H9 (cell line): ENCODE data around the gene CHN2. TPM values are rescaled to one million over a fixed set of nuclear protein-coding genes. Genes with fewer than 3 reads are reported as not detected.

Experiments
- DNase-seq: peaks from one replicate; pipeline ENCODE4 v3.0.0-alpha.2; 2017
- H2AFZ ChIP-seq: one replicate; pipeline ENCODE4 v1.6.1; 2013; ENCODE audit warnings: mild to moderate bottlenecking, low read length, control low read depth, moderate library complexity
- H2AK5ac ChIP-seq: 2 replicates; pipeline ENCODE4 v1.6.1; 2013; ENCODE audit warnings: low read length, control low read depth, mixed read lengths; ENCODE audit not compliant: insufficient read length
- H2BK120ac ChIP-seq: one replicate; pipeline ENCODE4 v1.6.1; 2013; ENCODE audit warnings: low read depth, mild to moderate bottlenecking, low read length, control low read depth, inconsistent platforms; ENCODE audit not compliant: poor library complexity, severe bottlenecking
- H2BK12ac ChIP-seq: 2 replicates; pipeline ENCODE4 v1.6.1; 2013; ENCODE audit warnings: low read length, control low read depth, mixed read lengths, low read depth; ENCODE audit not compliant: insufficient read length
- H2BK15ac ChIP-seq: 2 replicates; pipeline ENCODE4 v1.6.1; 2013; ENCODE audit warnings: low read depth, low read length, control low read depth
- H2BK20ac ChIP-seq: one replicate; pipeline ENCODE4 v1.6.1; 2013; ENCODE audit warnings: low read depth, mild to moderate bottlenecking, low read length, control low read depth, inconsistent platforms; ENCODE audit not compliant: poor library complexity, severe bottlenecking
- H2BK5ac ChIP-seq: 2 replicates; pipeline ENCODE4 v1.6.1; 2013; ENCODE audit warnings: low read length, control low read depth, mixed read lengths; ENCODE audit not compliant: insufficient read length
- H3K14ac ChIP-seq: 2 replicates; pipeline ENCODE4 v1.6.1; 2013; ENCODE audit warnings: low read length, control low read depth; ENCODE audit not compliant: insufficient read depth
- H3K18ac ChIP-seq: 2 replicates; pipeline ENCODE4 v1.6.1; 2013; ENCODE audit warnings: low read depth, mild to moderate bottlenecking, mixed read lengths, low read length, control low read depth; ENCODE audit not compliant: insufficient read length
- H3K23ac ChIP-seq: 2 replicates; pipeline ENCODE4 v1.6.1; 2013; ENCODE audit warnings: low read length, control low read depth, mixed read lengths, low read depth; ENCODE audit not compliant: insufficient read length
- H3K23me2 ChIP-seq: 2 replicates; pipeline ENCODE4 v1.6.1; 2013; ENCODE audit warnings: low read depth, mild to moderate bottlenecking, mixed read lengths, low read length, control low read depth; ENCODE audit not compliant: insufficient read length, poor library complexity, severe bottlenecking
- H3K27ac ChIP-seq: 2 replicates; pipeline ENCODE4 v1.5.1; 2013; ENCODE audit warnings: low read length, control low read depth, mixed read lengths, low read depth; ENCODE audit not compliant: insufficient read length
- H3K27me3 ChIP-seq: 2 replicates; pipeline ENCODE4 v1.6.1; 2013; ENCODE audit warnings: low read length, control low read depth, inconsistent platforms; ENCODE audit not compliant: insufficient read depth
- H3K4ac ChIP-seq: 2 replicates; pipeline ENCODE4 v1.6.1; 2013; ENCODE audit warnings: low read depth, mild to moderate bottlenecking, control low read depth, inconsistent platforms, low read length, moderate library complexity
- H3K4me1 ChIP-seq: 2 replicates; pipeline ENCODE4 v1.6.1; 2013; ENCODE audit warnings: low read length, control low read depth, inconsistent platforms; ENCODE audit not compliant: insufficient read depth
- H3K4me2 ChIP-seq: 2 replicates; pipeline ENCODE4 v1.6.1; 2013; ENCODE audit warnings: low read length, control low read depth, mixed read lengths; ENCODE audit not compliant: insufficient read length, insufficient read depth
- H3K56ac ChIP-seq: 2 replicates; pipeline ENCODE4 v1.6.1; 2013; ENCODE audit warnings: low read depth, mild to moderate bottlenecking, mixed read lengths, low read length, control low read depth; ENCODE audit not compliant: insufficient read length
- H3K79me1 ChIP-seq: 2 replicates; pipeline ENCODE4 v1.6.1; 2013; ENCODE audit warnings: low read depth, mild to moderate bottlenecking, moderate library complexity, low read length, control low read depth, inconsistent platforms; ENCODE audit not compliant: insufficient read depth, poor library complexity, severe bottlenecking
- H3K79me2 ChIP-seq: 2 replicates; pipeline ENCODE4 v1.6.1; 2013; ENCODE audit warnings: low read length, control low read depth, inconsistent platforms; ENCODE audit not compliant: insufficient read depth
- H3K9ac ChIP-seq: 2 replicates; pipeline ENCODE4 v1.6.1; 2013; ENCODE audit warnings: low read length, control low read depth, mixed read lengths; ENCODE audit not compliant: insufficient read length; ENCODE audit errors: extremely low read depth
- H3K9me3 ChIP-seq: one replicate; pipeline ENCODE4 v1.6.1; 2013; ENCODE audit warnings: low read depth, low read length, inconsistent platforms; ENCODE audit not compliant: control insufficient read depth
- H3T11ph ChIP-seq: one replicate; pipeline ENCODE4 v1.6.1; 2013; ENCODE audit warnings: mild to moderate bottlenecking, low read length, control low read depth, inconsistent platforms
- H4K20me1 ChIP-seq: one replicate; pipeline ENCODE4 v1.6.1; 2013; ENCODE audit not compliant: control insufficient read depth, insufficient read length, insufficient read depth
- H4K5ac ChIP-seq: 2 replicates; pipeline ENCODE4 v1.6.1; 2013; ENCODE audit warnings: low read depth, mild to moderate bottlenecking, mixed read lengths, low read length, control low read depth; ENCODE audit not compliant: insufficient read length
- H4K8ac ChIP-seq: replicated peaks from 2 replicates; pipeline ENCODE4 v1.6.1; 2013; ENCODE audit warnings: low read length, control low read depth, mixed read lengths, low read depth; ENCODE audit not compliant: insufficient read length
- H4K91ac ChIP-seq: 2 replicates; pipeline ENCODE4 v1.6.1; 2013; ENCODE audit warnings: low read depth, mild to moderate bottlenecking, moderate library complexity, mixed read lengths, low read length, control low read depth; ENCODE audit not compliant: insufficient read length
- H3K27ac Mint-ChIP-seq, 3 experiments: 2 replicates in 2 of 3; 3 replicates in 1 of 3; pipeline ENCODE4 v1.8.0; 2020 to 2021; ENCODE audit warnings: mixed read lengths in 3 of 3, mild to moderate bottlenecking in 1 of 3, moderate library complexity in 1 of 3
- H3K27me3 Mint-ChIP-seq: 2 replicates; pipeline ENCODE4 v1.8.0; 2021; ENCODE audit warnings: low read depth, mild to moderate bottlenecking, moderate library complexity, mixed read lengths
- H3K36me3 Mint-ChIP-seq, 3 experiments: 2 replicates in 2 of 3; 3 replicates in 1 of 3; pipeline ENCODE4 v1.8.0; 2020 to 2021; ENCODE audit warnings: low read depth in 3 of 3, mixed read lengths in 3 of 3; ENCODE audit not compliant: insufficient read depth in 1 of 3
- H3K4me1 Mint-ChIP-seq, 2 experiments: 2 replicates each; pipeline ENCODE4 v1.8.0; 2020; ENCODE audit warnings: mixed read lengths in 2 of 2
- H3K4me3 Mint-ChIP-seq, 2 experiments: 2 replicates in 1 of 2; 3 replicates in 1 of 2; pipeline ENCODE4 v1.8.0; 2020 to 2021; ENCODE audit warnings: mild to moderate bottlenecking in 2 of 2, mixed read lengths in 2 of 2, moderate library complexity in 1 of 2
- H3K9me3 Mint-ChIP-seq, 2 experiments: 2 replicates in 1 of 2; 3 replicates in 1 of 2; pipeline ENCODE4 v1.8.0; 2020; ENCODE audit warnings: mild to moderate bottlenecking in 2 of 2, mixed read lengths in 2 of 2, moderate library complexity in 1 of 2
- CTCF ChIP-seq: fragments of 200-600 bp; sonication (generic); conservative IDR thresholded peaks from 3 replicates; pipeline ENCODE4 v1.8.0; 2021; ENCODE audit warnings: antibody characterized with exemption, mild to moderate bottlenecking
- WGBS: extraction: QIAGEN DNeasy Blood & Tissue Kit; methylation state at CpG from one replicate; pipeline ENCODE4 v1.1.7; 2013; ENCODE audit warnings: missing lambda C conversion rate, low lambda C conversion rate, mixed read lengths; ENCODE audit not compliant: insufficient read length; ENCODE audit errors: extremely low coverage; 5-methylcytosine and 5-hydroxymethylcytosine counted together
- total RNA-seq: library from RNA; stranded (reverse); gene quantifications from 2 replicates; pipeline ENCODE4 v1.2.1, GENCODE V29; 2021

Gene CHN2
- total RNA-seq, 1 experiment from 2014 or later: 3.3 TPM

- Histone ChIP-seq H2AK5ac (no peak overlapping the region), H3K4me2 (no peak overlapping the region), H2BK12ac (no peak overlapping the region), H3K14ac (no peak overlapping the region), H3K9me3 (no peaks in the 10 kb centered on the region), H2BK20ac (no peak overlapping the region), H3K23ac (no peak overlapping the region), H2AFZ (no peak overlapping the region), H3K56ac (no peak overlapping the region), H3K23me2 (no peaks in the 10 kb centered on the region), H4K5ac (no peak overlapping the region), H2BK15ac (no peak overlapping the region), H3K18ac (no peak overlapping the region), H3K4ac (no peak overlapping the region), H4K20me1 (no peaks in the 10 kb centered on the region), H3K79me2 (no peaks in the 10 kb centered on the region), H3K27ac (no peak overlapping the region), H3K27me3 (no peaks in the 10 kb centered on the region), H4K8ac (no peak overlapping the region), H3K4me1 (no peaks in the 10 kb centered on the region), H2BK120ac (no peak overlapping the region), H4K91ac (no peak overlapping the region), H3K9ac (no peak overlapping the region), H3K79me1 (no peaks in the 10 kb centered on the region), H2BK5ac (no peak overlapping the region), H3T11ph (no peak overlapping the region)
- no peaks in the 10 kb centered on the region for H3K9me3 Mint-ChIP-seq
- no peaks in the 10 kb centered on the region for H3K27me3 Mint-ChIP-seq
- no peak for TF ChIP-seq CTCF
- H3K4me3 Mint-ChIP-seq: no peak overlapping the region
- H3K27ac Mint-ChIP-seq: no peak overlapping the region
- no CpG with 5 or more reads among the region's 4 CpGs for WGBS
- H3K4me1 Mint-ChIP-seq: peaks cover 0 to 3% of the 10 kb centered on the region in 2 experiments; a peak in 1 of 4 replicates
- no peak for DNase-seq
- H3K36me3 Mint-ChIP-seq: no peaks in the 10 kb centered on the region; a peak in 1 of 7 replicates
Observed at GRCh38 chr7:29510028-29510427, 315.5 kb downstream of the CHN2 start.
